HG03196 (cell line): Measurements from ENCODE around the gene RELB.

Experiments
- ATAC-seq: cut with Tn5 transposase; IDR thresholded peaks from one replicate; pipeline ENCODE4 v1.9.1; 2021; ENCODE audit not compliant: unreplicated experiment

The RELB gene

DNA sequence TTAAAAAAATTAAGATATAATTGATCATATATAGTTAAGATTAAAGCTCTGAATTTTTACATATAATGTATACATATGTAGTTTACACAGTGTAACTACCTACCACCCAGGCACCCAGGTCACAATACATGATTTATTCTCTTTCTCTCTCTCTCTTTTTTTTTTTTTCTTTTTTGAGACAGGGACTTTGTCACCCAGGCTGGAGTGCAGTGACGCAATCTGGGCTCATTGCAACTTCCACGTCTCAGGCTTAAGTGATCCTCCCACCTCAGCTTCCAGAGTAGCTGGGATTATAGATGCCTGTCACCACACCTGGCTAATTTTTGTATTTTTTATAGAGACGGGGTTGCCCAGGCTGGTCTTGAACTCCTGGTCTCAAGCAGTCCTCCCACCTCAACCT, 18.8 kb downstream of the RELB start:
- no peak for ATAC-seq

DNA sequence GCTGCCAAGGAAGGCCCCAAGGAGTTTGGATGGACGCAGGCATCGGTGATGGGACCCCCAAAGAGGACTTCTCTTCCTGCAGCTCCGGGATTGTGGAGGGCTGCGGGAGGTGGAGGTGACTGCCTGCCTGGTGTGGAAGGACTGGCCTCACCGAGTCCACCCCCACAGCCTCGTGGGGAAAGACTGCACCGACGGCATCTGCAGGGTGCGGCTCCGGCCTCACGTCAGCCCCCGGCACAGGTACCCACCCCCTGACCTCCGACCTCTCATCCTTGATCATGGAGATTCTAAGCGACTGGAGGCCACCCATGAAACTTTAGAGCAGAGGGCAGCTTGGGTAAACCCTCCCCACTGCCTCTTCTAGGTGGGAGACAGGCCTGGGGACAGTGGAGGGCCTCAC, 20.7 kb downstream of the RELB start:
- ATAC-seq, result no peak

DNA sequence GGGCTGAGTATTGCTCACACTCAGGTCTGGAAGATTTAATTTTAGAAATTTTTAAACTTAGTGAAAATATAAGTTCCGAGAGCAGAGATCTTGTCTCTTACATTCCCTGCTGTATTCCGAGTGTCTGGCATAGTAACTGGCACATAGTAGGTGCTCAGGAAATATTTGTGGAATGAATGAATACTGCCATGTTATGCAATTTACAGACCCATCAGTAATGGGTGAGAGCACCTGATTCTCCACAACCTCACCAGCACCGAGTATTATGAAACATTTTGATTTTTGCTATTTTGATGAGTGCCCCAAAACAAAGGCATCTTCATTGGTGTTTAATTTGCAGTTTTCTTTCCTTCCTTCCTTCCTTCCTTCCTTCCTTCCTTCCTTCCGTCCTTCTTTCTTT, 21.8 kb downstream of the RELB start:
- ATAC-seq, result no peak

DNA sequence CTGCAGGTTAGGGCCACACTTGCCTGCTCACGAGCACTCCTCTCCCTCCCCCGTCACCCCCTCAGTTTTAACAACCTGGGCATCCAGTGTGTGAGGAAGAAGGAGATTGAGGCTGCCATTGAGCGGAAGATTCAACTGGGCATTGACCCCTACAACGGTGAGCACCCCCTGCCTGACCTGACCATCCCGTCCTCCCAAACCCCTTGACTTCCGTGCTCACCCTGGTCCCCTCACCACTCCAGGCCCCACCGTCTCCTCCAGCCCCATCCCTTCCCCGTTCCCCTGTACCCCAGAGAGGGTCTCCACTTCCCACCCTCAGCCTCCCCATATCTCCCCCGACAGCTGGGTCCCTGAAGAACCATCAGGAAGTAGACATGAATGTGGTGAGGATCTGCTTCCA, 24.0 kb downstream of the RELB start:
- no peak for ATAC-seq

DNA sequence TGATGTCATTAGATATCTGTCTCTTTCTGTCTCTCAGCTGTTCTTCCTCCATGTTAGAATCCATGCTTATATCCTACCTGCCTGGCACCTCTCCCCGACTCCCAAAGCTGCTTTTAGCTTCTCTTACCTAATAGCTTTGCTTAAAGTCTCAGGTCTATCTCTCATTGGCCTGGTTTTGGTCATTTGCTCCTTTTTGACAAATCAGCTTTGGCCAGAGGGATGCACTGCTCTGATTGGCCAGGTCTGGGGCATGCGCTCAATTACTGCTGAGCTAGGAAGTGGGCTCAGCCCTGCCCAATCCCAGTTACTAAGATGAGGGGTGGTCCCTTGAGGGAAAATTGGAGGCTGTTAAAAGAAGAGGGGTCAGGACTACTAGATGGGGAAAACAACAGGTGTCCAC, 26.1 kb downstream of the RELB start:
- no peak for ATAC-seq

GRCh38 chr19:45030825-45031224, 29.6 kb downstream of the RELB start:
- ATAC-seq, result no peak

DNA sequence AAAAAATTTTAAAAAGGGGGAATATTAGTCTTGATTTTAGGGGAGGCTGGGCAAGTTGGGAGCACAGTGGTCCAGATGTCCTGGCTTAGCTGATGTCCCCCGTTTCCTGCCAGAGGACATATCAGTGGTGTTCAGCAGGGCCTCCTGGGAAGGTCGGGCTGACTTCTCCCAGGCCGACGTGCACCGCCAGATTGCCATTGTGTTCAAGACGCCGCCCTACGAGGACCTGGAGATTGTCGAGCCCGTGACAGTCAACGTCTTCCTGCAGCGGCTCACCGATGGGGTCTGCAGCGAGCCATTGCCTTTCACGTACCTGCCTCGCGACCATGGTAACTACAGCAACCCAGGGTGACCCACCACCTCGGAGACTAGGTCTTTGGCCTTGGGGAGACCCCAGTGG, 31.2 kb downstream of the RELB start:
- ATAC-seq, result no peak

DNA sequence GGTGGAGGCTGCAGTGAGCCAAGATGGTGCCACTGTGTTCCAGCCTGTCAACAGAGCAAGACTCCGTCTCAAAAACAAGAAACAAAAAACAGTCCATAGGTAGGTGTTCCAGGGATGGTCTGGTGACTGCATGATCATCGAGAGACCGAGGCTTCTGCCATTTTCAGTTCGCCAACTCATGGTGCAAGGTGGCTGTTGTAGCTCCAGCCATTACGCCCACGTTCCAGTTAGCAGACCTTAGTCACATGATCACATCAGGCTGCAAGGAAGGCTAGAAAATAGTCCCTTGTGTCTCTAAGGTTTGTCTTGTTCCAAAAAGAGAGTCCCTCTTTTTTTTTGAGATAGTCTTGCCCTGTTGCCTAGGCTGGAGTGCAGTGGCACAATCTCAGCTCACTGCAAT, 34.5 kb downstream of the RELB start:
- no peak for ATAC-seq

GRCh38 chr19:45037393-45038169, 36.3 kb downstream of the RELB start:
- ATAC-seq, result no peak

DNA sequence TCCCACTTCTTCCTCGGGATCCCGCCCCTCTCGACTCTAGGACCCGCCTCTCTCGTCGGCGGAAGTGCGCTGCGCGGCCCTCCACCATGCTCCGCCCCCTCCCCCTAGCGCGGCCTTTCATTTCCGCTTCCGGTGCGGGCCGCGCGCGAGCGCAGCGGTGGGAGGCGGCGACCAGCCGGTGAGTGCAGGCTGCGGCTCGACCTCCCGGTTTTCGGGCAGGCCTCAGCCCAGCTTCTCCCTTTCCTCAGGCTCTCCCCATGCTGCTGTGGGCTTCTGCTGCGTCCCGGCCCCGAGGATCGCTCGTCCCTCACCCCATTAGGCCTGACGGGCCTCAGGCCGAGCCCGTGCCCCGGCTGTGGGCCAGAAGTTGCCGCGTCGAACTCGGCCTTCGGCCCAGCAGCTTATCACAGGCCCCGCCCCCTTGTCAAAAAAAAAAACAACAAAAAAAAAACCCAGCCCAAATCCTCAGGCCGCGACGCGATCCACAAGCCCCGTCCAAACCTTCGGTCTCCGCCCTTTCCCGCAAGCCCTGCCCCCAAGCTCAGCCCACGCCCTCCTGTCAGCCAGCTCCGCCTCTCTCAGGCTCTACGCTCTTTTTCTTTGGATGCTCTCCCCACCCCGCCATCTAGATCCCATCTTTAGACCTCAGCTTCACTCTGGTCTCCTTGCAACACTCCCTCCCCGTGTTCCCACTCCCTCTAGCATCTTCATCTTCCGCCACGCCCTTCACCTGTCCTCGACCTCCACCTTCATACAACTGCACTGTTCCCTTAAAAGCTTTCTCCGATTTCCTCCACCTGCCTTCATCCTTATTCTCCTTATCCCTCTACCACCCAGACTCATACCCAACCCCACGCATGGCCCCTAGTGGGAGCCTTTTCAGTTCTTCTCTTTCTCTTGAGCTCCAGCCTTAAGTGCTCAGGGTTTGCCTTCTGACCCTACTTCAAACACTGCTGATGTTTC, 37.9 kb downstream of the RELB start, which contains the start of gene CLASRP:
CLASRP (plus strand) TSS at position 115 of the 963 bp plus-strand sequence. CDS start 1,168 bp downstream, outside the sequence.
- ATAC-seq, result peak; percentile 80

DNA sequence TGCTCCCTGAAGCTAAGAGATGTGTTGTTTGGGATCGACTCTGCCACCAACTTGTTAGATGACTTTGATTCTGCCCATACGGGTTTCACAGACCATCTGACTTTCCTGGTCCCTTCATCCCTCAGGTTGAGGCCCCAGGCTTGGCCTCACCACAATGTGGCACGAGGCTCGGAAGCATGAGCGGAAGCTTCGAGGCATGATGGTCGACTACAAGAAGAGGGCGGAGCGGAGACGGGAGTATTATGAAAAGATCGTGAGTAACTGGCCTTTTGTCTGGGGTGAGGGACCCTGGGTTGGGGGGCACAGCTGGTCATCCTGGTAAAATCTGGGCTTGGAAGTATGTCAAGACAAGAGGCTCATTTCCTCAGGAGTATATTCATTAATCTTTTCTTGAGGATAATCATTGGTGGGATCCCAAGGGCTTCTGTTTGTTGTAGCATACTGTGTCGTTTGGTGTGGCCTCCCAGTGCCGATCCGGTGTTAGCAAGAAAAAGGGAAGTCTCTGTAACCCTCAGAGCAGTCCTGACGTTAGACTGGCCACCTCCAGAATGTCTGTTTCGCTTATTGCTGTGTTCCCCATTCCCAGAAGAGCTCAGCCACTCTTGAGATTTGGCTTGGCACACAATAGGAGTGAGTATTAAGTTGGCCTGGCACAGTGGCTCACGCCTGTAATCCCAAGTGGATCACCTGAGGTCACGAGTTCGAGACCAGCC, 39.0 kb downstream of the RELB start:
- ATAC-seq, result no peak

DNA sequence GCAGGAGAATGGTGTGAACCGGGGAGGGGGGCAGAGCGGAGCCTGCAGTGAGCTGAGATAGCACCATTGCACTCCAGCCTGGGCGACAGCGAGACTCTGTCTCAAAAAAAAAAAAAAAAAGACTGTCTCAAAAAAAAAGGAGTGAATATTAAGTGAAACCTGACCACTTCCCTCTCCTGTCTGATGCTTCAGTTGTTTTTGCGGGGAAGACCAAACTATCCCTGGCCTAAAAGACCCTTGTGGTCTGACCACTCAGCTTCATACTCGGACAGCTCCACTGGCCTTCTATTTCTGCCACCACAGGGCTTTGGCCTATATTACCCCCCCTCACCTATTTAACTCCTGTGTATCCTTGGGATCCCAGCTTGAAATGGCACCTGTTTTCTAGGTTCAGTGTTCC, 39.9 kb downstream of the RELB start:
- ATAC-seq, result no peak

- ATAC-seq, result no peak
Observed at GRCh38 chr19:45045671-45046353, 44.5 kb downstream of the RELB start.

DNA sequence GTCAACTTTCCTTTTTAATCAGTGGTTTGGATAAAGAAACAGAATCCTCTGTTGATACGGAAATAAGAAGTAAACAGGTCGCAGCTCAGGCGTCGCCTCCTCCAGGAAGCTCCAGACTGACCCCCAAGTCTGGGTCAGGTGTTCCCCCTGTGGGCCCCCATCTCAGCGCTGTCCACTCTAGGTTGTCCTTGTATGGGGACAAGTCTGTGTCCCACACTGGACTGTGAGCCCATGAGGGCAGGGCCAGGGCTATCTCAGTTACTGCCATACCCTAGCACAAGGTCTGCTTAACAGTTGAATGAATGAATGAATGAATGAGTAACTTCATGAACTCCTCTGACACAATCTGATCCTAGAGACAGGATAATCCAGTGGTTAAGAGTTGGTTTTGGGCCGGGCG, 45.1 kb downstream of the RELB start:
- ATAC-seq, result no peak

DNA sequence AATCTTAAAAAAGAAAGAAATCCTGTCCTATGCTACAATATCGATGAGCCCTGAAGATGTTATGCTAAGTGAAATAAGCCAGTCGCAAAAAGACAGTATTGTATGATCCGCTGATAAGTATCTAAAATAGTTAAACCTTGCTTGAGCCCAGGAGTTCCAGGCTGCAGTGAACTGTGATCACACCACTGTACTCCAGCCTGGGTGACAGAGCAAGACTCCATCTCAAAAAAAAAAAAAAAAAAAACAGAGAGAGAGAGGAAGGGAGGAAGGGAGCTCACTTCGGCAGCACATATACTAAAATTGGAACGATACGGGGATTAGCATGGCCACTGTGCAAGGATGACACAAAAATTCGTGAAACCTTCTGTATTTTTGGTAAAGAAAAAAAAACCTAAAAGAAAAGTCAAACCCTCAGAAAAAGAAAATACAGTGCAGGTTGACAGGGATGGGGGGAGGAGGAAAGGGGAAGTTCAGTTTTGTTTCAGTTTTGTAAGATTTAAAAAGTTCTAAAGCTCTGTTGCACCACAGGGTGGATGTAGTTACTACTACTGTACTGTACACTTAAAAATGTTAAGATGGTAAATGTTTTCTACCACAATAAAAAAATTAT, 46.0 kb downstream of the RELB start:
- ATAC-seq, result peak; percentile 43

- ATAC-seq, result no peak
Observed at GRCh38 chr19:45049073-45049736, 47.9 kb downstream of the RELB start.

GRCh38 chr19:45050036-45050435, 48.8 kb downstream of the RELB start:
- ATAC-seq, result no peak

- no peak for ATAC-seq
Observed at GRCh38 chr19:45051929-45052579, 50.8 kb downstream of the RELB start.

DNA sequence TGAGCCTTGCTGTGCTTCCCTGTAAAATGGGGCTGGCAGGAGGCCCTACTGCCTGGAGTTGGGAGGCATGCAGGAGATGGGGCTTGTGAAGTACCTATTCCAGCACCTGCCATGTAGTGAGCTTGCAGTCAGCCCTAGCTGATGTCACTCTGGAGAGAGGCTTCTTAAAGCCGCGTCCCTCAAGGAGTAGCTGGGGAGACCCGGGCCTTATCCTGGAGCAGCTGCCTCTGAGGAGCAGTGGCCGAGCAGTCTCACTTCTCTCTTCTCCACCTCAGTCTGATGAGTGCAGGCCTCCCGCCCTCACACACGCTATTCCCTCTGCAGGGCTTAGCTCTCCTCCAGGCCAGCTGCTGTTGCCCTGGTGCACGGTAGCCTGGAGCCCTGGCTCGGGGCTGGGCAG, 55.6 kb downstream of the RELB start:
- no peak for ATAC-seq
